Fibroblast of the conjunctiva (primary cell): ENCODE measurements around the gene NEK1.

Experiments
- DNase-seq: peaks from one replicate; pipeline ENCODE4 v3.0.0-alpha.2; 2010; ENCODE audit warnings: low read depth

NEK1 gene, protein sequence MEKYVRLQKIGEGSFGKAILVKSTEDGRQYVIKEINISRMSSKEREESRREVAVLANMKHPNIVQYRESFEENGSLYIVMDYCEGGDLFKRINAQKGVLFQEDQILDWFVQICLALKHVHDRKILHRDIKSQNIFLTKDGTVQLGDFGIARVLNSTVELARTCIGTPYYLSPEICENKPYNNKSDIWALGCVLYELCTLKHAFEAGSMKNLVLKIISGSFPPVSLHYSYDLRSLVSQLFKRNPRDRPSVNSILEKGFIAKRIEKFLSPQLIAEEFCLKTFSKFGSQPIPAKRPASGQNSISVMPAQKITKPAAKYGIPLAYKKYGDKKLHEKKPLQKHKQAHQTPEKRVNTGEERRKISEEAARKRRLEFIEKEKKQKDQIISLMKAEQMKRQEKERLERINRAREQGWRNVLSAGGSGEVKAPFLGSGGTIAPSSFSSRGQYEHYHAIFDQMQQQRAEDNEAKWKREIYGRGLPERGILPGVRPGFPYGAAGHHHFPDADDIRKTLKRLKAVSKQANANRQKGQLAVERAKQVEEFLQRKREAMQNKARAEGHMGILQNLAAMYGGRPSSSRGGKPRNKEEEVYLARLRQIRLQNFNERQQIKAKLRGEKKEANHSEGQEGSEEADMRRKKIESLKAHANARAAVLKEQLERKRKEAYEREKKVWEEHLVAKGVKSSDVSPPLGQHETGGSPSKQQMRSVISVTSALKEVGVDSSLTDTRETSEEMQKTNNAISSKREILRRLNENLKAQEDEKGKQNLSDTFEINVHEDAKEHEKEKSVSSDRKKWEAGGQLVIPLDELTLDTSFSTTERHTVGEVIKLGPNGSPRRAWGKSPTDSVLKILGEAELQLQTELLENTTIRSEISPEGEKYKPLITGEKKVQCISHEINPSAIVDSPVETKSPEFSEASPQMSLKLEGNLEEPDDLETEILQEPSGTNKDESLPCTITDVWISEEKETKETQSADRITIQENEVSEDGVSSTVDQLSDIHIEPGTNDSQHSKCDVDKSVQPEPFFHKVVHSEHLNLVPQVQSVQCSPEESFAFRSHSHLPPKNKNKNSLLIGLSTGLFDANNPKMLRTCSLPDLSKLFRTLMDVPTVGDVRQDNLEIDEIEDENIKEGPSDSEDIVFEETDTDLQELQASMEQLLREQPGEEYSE (N-terminal part only)

DNA sequence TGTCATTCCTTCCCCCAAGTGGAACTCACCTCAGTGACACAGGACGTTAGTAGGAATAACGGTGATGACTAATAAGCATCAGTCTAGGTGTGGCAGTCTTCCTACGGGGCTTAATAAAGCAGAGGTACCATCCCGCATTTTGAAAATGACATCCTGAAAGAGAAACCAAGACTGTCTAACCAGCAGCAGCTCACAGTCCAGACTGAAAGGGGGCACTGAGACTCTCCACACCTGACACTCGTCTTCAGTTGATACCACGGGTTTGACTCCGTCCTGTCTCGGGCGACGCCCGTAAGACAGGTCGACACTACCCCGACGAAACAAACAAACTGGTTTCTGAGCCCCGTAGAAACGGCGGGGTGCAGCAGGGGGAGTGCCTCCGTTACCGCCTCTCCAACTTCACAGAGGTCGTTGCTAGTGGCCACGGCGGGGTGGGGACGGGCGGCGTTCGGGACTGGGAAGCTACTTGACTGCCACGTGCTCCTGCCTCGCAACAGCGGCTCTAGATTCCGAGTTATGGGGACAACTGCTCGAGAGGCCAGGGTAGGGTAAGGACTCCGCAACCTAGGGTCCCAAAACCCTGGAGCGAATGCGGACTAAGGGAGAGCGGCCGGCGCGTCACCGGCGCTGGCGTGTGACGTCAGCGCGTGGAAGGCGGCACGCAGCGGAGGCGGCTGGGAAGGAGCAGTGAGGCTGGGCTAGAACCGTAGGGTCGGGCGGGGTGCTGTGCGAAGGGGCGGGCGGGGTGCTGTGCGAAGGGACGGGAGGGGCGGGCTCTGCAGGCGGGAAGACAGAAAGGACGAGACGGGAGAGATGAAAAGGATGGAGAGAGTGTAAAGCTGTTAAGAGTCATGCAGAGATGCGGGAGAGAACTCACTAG is at the start of gene NEK1:
TSS of gene NEK1 (minus strand) at position 593 of the 880 bp plus-strand sequence. CDS start 9,953 bp downstream, outside the sequence.
- peak; percentile 78 for DNase-seq

DNA sequence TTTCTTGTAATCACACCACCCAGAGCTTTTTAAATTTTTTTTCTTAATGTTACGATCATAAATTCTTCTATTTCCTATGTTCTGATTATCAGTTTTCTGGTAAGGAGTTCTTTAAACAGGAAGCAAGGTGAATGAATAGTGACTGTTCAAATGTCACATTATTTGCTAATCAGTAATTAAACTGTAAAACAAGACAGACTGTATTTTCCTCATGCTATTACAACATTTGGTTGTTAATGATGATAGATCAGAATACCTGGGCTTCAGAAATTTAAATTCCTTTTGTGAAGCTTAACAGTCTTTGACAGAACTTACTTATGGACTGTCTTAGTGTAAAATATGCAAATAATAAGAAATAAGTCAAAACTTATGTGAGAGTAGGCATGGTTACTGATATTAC is 49.4 kb upstream of the NEK1 start:
- no peak for DNase-seq

DNA sequence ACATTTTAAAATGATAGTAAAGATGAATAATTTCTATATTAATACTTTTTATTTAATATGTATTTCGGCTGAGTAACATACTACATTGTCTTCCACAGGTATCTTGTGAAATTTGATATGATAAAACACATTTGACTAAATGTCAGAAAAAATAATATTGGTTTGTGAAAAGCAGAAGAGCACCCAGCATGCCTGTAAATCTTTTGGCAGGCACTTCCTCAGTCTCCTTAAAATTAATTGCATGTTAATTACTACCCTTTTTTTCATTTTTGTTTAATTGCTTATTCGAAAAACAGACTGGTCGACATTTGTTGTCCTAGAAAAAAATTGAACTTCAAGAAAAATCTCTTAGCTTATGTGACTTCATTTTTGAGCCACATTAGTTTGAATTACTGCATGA is 48.5 kb upstream of the NEK1 start:
- DNase-seq: no peak

DNA sequence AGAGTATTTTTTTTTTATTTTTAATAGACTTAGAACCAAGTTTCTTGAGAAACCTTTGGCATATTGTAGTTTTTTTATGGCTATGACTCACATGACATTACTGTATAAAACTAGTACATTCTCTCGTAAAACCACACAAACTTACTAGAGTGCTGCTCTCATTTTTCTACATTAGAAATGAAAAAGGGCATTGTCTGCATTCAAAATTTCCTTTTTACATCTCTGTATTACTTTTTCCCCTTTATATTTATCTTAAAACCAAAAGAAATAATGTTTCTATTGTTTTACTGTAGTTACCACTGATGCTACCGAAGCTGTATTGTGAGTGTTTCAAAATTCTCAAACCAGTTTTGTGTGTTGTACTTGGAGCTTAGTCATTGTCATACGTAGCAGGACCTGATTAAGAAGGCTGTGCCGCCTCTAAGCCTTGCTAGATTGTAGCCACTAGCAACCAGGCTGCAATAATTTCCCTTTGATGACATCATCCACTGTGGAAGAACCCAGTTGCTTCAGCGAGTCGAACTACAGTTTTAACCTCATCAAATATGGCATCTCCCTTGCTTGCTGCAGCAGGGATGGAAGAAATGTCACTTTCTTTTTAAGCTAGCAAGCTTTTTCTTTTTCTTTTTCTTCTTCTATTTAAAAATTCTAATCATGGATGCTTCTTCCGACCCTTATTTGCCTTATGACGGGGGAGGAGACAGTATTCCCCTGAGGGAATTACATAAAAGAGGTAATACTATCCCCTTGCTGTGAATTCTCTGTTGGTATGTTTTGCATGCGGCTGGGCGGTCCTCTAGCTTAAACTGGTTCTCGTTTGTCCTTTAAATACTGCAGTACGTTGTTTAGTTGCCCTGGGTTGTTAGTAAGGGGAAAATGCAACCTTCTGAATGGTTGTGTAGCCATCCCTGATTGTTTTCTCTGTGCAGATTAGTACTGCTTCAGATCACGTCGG is 47.6 kb upstream of the NEK1 start:
- peak; percentile 99 for DNase-seq

DNA sequence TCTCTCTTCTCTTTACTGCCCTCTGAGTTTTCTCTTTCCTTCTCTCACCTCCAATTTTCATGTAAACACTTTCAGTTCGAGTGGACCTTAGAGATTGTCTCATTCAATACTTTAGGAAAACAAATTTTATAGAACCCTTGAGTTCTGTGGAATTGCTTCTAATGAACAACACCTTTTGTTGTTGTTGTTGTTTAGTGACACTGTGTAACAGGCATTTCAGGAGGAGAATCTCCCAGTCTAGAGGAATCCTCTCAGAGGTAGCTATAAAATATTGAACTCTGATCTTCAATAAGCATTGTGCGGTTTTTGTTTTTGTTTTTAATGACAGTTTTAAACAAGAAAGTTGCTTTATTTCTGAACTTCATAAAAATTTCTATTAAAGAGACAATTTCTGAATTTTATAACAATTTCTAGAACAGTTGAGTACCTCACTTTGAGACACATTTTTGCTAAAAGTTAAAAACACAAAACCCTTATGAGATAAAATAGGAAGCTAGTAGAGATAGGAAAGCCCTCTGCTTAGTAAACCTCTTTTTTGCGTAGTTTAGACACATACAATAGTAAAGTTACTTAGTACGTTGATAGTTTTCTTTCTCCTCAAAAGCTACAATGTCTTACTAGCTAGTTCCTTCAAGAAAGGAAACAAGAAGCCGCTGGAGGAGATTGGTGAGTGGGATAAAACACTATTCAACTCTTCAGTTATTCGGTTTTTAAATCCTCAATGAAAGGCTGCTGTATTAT is 46.8 kb upstream of the NEK1 start:
- DNase-seq: no peak

DNA sequence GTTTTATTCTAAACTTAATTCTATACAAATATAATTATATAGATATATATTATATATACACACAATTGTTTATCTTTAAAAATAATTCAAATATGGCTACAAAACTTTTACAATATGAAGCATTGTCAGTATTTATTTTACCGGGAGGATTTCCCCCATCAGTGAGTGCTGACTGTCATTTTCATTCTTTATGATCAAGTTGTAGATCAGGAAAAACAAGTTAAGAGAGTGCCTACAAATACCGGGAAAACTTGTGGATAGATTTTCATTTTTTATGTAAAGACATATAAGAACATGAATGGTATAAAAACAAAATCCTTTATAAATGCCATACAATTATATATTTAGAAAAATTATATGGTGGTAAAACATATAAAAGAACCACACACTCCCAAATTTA is 45.8 kb upstream of the NEK1 start:
- no peak for DNase-seq

DNA sequence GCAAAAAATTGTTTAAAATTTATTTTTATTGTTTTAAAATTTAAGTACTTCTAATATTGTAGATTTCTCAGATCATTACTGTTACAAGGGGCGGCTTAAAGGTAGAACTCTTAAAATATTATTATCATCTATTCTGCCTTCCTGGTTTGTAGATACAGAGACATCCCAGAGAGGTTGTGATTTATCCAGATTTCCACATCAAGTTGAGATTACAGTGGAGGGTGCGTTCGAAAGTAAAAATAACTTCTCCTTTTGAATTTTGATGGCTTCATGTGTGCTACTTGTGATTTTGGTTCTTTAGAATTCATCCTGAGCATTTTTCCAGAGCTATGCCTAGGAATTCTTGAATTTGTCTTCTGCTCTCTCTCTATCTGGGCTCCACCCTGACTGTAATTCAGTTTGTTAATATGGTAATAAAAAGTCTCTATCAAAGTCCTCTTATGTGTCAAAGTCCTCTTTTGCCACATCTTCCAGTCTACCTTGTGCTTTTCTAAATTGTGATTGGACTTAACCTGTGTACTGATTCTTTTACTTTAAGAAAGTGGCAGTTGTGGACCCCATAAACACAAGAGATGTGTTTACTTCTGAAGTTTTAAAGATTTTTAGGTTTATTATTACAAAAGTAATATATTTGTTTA is 45.2 kb upstream of the NEK1 start:
- no peak for DNase-seq

DNA sequence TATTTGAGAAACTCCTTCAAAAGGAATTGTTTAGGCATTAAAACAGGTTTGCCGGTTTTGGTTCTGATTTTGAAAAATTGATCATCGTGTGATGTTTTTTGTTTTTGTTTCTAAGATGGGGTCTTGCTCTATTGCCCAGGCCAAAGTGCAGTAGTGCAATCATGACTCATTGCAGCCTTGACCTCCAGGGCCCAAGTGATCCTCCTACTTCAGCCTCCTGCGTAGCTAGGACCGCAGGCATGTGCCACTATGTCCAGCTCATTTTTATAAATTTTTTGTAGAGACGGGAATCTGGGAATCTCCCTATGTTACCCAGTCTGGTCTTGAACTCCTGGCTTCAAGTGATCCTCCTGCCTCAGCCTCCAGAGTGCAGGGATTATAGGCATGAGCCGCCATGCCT is 43.0 kb upstream of the NEK1 start:
- DNase-seq: no peak

DNA sequence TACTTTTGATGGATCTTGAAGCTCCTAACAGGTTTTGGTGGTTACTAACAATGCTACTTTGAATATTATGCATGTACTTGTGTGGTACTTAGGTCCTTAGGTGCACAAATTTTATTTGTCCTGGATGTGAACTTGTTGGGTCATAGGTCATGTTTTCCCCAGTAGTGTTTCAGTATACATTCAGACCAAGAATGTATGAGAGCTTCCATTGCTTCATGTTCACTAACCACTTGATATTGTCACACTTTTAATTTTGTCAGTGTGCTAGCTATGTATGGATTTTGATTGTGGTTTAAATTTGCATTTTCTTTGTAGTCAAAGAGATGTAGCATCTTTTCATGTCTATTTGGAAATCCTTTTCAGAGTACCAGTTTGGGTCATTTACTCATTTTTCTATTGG is 40.2 kb upstream of the NEK1 start:
- no peak for DNase-seq

DNA sequence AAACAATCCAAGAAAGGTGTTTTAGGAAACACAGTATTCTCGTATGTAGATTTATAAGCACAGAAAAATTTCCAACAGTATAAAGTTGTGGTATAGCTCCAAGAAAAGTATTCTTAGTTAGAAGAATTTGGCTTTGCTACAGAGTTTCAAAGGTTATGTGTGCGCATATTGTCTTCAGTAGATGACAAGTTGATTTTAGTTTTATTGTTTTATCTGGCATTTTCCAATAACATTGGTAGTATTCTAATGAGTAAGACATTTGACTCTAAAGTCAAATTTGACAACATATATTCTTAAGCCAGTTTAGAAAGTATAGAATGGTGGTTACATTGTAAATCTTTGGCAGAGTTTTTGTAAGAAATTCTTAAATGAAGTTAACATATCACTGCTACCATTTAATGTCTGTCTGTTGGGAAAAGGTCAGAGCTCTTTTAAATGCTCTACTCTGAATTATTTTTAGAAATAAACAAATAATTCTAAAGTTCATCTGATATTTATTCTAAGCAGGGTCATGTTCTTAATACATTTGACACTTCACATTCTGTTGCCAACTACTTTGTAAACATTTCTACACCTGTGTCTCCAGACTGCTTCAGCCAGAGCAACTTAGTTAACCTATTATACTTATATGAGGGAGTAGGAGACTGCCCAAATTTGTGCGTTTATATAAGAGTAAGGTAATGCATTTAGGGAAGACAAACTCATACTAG is 38.0 kb upstream of the NEK1 start:
- no peak for DNase-seq

DNA sequence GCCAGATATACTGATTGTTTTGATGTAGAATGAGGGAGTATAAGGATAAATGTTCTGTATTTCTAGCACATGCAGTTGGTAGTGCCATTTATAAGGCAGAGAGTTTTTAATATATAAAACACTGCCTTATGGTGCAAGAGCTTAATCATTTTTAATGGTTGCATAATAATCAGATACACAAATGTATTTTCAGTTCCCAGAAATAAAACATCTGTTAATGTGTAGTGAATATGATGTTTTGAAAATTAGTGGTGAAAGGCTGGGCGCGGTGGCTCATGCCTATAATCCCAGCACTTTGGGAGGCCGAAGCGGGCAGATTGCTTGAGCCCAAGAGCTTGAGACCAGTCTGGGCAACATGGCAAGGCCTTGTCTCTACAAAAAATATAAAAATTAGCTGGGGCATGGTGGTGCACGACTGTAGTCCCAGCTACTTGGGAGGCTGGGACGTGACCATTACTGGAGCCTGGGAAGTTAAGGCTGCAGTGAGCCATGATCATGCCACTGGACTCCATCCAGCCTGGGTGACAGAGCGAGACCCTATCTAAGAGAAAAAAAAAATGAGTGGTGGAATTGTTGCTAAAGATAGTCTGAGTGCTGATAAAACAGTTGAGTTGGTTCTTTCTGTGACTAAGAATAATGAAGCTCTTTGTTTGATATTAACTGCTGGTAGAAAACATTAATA is 37.3 kb upstream of the NEK1 start:
- DNase-seq: no peak

DNA sequence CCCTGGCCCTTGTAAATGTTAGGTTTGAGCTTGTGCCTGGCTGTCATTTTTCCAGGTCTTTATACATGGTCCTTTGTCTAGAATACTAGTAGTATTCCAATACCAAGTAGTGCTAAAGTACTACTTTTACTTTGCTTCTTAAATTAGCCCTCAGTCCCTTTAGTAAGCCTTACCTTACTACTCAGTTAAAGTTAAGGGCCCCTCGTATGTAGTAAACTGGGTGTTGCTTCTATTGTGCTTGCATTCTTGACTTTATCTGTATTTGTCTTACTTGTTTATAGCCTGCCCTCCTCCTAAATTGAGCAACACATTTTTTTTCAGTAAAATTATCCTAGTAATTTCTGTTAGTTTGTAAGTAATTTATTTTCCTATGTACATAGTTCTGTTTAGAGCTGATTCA is 33.2 kb upstream of the NEK1 start:
- DNase-seq: no peak

DNA sequence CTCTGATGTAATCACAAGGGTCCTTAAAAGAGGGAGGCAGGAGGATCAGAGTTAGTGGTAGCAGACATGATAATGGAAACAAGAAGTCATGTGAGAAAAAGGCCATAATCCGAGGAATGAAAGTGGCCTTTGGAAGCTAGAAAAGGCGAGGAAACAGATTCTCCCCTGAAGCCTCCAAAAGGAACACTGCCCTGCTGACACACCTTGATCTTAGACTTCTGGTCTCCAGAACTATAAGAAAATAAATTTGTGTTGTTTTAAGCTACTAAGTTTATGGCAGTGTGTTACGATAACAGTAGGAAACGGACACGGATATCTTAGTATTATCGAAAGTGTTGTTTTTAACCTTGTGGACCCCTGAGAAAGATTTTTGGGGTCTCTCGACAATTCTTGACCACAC is 32.4 kb upstream of the NEK1 start:
- DNase-seq: no peak

DNA sequence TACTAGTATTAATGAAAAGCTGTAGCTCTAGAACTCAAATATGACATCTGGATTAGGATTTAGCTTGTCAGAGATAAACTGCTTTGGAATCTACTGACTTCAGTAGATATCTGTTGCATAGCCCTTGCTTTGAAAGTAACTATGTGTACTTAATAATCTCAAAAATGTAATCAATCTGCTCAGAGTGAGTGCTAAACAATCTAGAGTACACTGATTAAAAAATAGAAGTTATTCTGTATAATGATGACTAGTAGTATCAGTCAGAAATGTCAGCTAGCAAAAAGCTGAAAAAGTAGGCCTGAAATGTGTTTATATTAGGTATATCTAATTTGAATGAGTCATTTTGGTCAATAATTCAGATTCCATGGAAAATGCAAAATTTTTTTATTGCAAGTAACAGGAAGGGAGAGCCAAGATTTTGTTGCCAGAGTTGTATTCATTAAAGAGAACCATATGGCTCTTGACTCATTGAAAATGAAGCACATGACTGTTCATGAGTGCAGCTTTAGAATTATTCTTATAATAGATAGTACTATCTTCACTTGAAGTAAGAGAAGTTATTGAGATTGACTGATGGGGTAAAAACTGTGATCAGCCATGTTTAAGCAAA is 28.0 kb upstream of the NEK1 start:
- peak; percentile 54 for DNase-seq

DNA sequence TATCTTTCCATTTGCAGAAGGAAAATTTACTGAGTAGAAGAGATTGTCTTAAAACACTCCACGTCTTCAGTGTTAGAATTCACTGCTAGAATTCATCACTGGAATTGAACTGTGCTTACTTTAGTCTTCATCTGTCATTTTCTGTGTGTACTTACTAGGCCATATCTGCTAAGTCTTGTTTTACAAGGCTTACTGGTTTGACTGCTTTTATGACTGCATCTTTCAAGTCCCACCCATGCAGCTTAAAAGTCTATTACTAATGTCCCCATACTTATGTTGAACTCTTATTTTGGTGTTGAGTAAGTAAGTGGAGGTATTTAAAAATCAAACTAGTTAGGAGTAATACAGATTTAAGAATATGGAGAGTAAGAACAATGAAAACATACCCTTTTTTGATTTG is 22.6 kb upstream of the NEK1 start:
- no peak for DNase-seq

DNA sequence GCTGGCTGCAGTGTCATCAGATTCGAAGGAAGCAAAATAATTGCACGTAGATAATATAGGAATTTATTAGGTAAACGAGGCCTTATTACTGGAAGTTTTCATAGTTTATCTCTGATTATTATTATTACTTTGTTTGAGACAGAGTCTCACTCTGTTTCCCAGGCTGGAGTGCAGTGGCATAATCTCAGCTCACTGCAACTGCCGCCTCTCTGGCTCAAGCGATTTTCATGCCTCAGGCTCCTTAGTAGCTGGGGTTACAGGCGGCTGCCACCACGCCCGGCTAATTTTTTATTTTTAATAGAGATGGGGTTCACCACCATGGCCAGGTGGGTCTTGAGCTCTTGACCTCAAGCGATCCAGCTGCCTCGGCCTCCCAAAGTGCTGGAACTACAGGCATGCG is 20.5 kb upstream of the NEK1 start:
- no peak for DNase-seq

DNA sequence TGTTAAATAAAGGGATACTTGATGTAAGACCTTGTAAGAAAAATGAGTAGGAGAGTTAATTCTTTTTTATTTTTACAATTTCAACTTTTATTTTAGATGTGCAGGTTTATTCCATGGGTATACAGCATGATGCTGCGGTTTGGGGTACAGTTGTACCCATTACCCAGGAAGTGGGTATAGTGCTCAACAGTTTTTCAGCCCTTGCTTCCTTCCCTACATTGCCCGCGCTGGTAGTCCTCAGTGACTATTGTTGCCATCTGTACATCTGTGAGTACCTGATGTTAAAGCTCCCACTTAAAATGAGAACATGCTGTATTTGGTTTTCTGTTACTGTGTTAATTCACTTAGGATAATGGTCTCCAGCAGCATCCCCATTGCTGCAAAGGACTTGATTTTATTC is 17.7 kb upstream of the NEK1 start:
- DNase-seq: no peak

DNA sequence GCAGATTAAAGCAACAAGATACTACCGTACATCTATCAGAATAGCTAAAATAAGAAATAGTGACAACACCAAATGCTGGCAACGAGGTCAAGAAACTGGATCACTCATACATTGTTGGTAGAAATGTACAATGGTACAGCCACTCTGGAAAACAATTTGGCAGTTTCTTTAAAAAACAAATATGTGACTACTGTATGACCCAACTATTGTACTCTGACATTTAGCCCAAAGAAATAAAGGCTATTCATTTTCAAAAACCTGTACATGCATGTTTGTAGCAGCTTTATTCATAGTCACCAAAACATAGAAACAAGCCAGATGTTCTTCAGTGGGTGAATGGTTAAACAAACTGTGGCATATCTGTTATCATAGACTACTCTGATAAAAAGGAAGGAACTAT is 16.2 kb upstream of the NEK1 start:
- DNase-seq: no peak
